Adrenal gland (tissue), 12 donors: ENCODE results near the gene DOCK10. TPM values are rescaled to one million over a fixed set of nuclear protein-coding genes. Genes with fewer than 3 reads are reported as not detected.

Experiments
- DNase-seq, 7 donors: peaks; one replicate each; pipeline ENCODE4 v3.0.0-alpha.2; 2019 to 2020
- H3K27ac ChIP-seq, 5 donors: fragments of 200-600 bp; sonication (generic) in 4 of 5; 1 replicate in 3 of 5; 2 replicates in 2 of 5; pipeline versions ENCODE4 v1.5.1 to v1.8.0; 2016 to 2020; ENCODE audit warnings: mild to moderate bottlenecking in 1 of 5
- H3K27me3 ChIP-seq: fragments of 200-600 bp; 2 replicates; pipeline ENCODE4 v1.8.0; 2021
- H3K36me3 ChIP-seq, 2 donors: fragments of 200-600 bp; replicated peaks in 1 of 2; 1 replicate in 1 of 2; 2 replicates in 1 of 2; pipeline versions ENCODE4 v1.5.1 to v1.8.0; 2018 to 2022
- H3K4me1 ChIP-seq, 2 donors: fragments of 200-600 bp; replicated peaks in 1 of 2; 1 replicate in 1 of 2; 2 replicates in 1 of 2; pipeline versions ENCODE4 v1.5.1 to v1.8.0; 2018 to 2021
- H3K4me3 ChIP-seq, 4 donors: fragments of 200-600 bp; sonication (generic) in 3 of 4; one replicate each; pipeline ENCODE4 v1.5.1; 2016 to 2018
- H3K9me3 ChIP-seq, 3 donors: fragments of 200-600 bp; sonication (generic) in 1 of 3; replicated peaks in 1 of 3; 1 replicate in 2 of 3; 2 replicates in 1 of 3; pipeline versions ENCODE4 v1.5.1 to v1.8.0; 2016 to 2021
- POLR2A ChIP-seq, 2 donors: fragments of 450-650 bp; IDR thresholded peaks; one replicate each; pipeline ENCODE4 v1.6.1; 2017; ENCODE audit warnings: antibody characterized with exemption in 2 of 2, mild to moderate bottlenecking in 2 of 2, moderate library complexity in 1 of 2
- WGBS, 4 donors: extraction: QIAGEN DNeasy Blood & Tissue Kit in 2 of 4; methylation state at CpG; one replicate each; pipeline versions ENCODE4 v1.1.5 to v1.1.7; 2013 to 2017; 5-methylcytosine and 5-hydroxymethylcytosine counted together
- intact Hi-C, 2 donors: fragments of 100-400 bp; cut with DNase I; formaldehyde crosslinking; loops; one replicate each; pipeline versions ENCODE4 v1.14.1 to v1.15.0; 2022 to 2023
- polyA plus RNA-seq, 3 donors: library from polyadenylated mRNA; stranded (reverse); fragments of 200-250 nt in 2 of 3; fragments of 350-450 nt in 1 of 3; fragmentation: Illumina TruSeq in 1 of 3; extraction: RNeasy Lipid Tissue Mini Kit (QIAGEN cat#74804) in 1 of 3; gene quantifications; one replicate each; pipeline ENCODE4 v1.2.3, GENCODE V29; 2013 to 2014
- total RNA-seq, 9 donors: library from RNA; depleted of rRNA in 4 of 9; stranded (reverse); fragments of >200 nt in 4 of 9; fragments of 120-200 nt in 1 of 9; fragmentation: NEBNext Ultra II Directional in 1 of 9; extraction: Animal tissue kit (Norgen Biotek cat#: 25700) in 1 of 9; gene quantifications; one replicate each; pipeline versions ENCODE4 v1.1.0 to v1.2.4, GENCODE V29; 2013 to 2023
- TF ChIP-seq, protein P1 (sequence below), 6 experiments: fragments of 450-650 bp in 4 of 6; fragments of 200-600 bp in 2 of 6; sonication (generic) in 1 of 6; IDR thresholded peaks; 1 replicate in 5 of 6; 2 replicates in 1 of 6; pipeline versions ENCODE4 v1.5.1 to v1.8.0; 2016 to 2021; ENCODE audit warnings: antibody characterized with exemption in 6 of 6, mild to moderate bottlenecking in 2 of 6, moderate library complexity in 1 of 6
- donor health status: healthy with polysubstance abuse.
- donor health status: Bipolar disorder and iron deficiency.
- donor health status: DM: yes; HTN: yes; CAD: no.
- donor health status: DM: no; HTN: no; CAD: no.
- donor health status: DM: no; HTN: no; CAD: no.
- donor health status: DM: yes; HTN: yes; CAD: no.

Gene DOCK10
- total and polyA plus RNA-seq, 12 donors: 6.2 to 40.8 (median 20.0) TPM

DNA sequence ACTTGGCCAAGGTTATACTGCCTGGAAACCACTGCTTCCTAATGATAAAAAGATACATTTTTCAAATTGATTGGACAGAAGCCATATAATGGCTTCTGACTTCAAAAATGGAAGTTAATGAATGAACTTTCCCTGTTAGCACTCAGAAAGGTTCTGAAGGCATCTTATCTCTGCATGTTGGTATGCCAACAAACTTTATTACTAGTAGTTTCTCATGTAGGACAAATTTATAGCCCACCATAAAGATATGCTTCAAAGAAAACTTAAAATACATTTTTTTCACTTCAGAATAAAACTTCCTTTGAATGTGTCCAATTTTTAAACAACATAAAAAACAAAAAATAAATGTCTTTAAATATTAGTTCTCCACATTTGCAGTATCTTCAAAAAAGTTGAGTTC, 10.0 kb downstream of the DOCK10 start:
- Histone ChIP-seq H3K4me3 (no peak overlapping the region), H3K9me3 (no peaks in the 10 kb centered on the region), H3K27ac (no peak overlapping the region), H3K36me3 (no peaks in the 10 kb centered on the region), H3K4me1 (peaks cover 11 to 12% of the 10 kb centered on the region in 2 donors), H3K27me3 (no peaks in the 10 kb centered on the region)
- intact Hi-C loops: no loop called here
- no peak for DNase-seq
- TF ChIP-seq POLR2A (IDR thresholded peaks at IDR 0.05): no peak
- TF ChIP-seq, protein P1, sequence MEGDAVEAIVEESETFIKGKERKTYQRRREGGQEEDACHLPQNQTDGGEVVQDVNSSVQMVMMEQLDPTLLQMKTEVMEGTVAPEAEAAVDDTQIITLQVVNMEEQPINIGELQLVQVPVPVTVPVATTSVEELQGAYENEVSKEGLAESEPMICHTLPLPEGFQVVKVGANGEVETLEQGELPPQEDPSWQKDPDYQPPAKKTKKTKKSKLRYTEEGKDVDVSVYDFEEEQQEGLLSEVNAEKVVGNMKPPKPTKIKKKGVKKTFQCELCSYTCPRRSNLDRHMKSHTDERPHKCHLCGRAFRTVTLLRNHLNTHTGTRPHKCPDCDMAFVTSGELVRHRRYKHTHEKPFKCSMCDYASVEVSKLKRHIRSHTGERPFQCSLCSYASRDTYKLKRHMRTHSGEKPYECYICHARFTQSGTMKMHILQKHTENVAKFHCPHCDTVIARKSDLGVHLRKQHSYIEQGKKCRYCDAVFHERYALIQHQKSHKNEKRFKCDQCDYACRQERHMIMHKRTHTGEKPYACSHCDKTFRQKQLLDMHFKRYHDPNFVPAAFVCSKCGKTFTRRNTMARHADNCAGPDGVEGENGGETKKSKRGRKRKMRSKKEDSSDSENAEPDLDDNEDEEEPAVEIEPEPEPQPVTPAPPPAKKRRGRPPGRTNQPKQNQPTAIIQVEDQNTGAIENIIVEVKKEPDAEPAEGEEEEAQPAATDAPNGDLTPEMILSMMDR (IDR thresholded peaks at IDR 0.05): no peak

DNA sequence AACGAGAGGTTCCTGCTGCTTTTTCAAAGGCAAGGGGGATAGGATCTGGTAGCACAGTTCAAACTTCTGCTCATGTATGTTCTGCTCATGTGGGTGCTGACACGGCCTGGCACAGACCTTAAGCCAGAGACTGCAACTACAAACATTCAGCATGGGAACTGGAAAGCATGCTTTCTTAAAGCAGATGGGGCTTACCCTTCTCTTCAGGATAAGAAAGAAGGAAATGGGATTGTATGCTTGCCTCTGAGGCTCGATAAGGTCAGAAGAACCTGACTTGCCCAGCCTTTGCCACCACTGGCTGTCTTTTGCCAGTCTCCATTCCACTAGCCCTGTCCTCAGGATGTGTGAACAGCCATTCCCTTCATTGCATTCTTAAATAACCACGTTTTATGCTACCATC, 10.7 kb downstream of the DOCK10 start:
- H3K4me1 ChIP-seq: peaks cover 9 to 10% of the 10 kb centered on the region in 2 donors
- no peak for TF ChIP-seq POLR2A (IDR thresholded peaks at IDR 0.05)
- TF ChIP-seq, protein P1 (IDR thresholded peaks at IDR 0.05): no peak
- WGBS, 4 donors: 78 to 90% (median 86%) methylated on average over 4 of the region's 4 CpGs
- DNase-seq: no peak
- no peaks in the 10 kb centered on the region for H3K36me3 ChIP-seq
- H3K27me3 ChIP-seq: no peaks in the 10 kb centered on the region
- no peak overlapping the region for H3K4me3 ChIP-seq
- intact Hi-C loops: no loop called here
- H3K27ac ChIP-seq: no peak overlapping the region
- no peaks in the 10 kb centered on the region for H3K9me3 ChIP-seq

DNA sequence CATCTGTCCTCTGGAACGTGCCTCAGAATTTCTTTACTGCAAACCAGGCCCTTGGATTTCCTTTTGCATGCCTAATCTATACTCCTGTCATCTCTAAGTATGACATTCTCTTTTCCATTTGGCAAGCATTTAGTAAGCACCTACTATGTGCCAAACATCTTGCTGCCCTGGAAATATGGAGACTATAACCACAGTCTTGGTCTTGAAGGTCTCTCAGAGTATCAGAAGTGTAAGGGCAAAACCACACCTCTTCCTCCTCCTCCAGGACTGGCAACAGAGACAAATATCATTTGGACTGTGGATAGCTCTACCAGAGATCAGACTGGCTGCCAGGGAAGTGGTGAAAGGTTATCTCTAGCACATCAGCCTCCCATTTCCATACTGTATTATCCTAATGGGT, 11.4 kb downstream of the DOCK10 start:
- intact Hi-C loops: no loop called here
- Histone ChIP-seq H3K4me1 (peaks cover 14 to 15% of the 10 kb centered on the region in 2 donors), H3K9me3 (no peaks in the 10 kb centered on the region), H3K27ac (no peak overlapping the region), H3K4me3 (no peak overlapping the region), H3K27me3 (no peaks in the 10 kb centered on the region), H3K36me3 (no peaks in the 10 kb centered on the region)
- TF ChIP-seq, protein P1 (IDR thresholded peaks at IDR 0.05): no peak
- no peak for TF ChIP-seq POLR2A (IDR thresholded peaks at IDR 0.05)
- no peak for DNase-seq
- WGBS, 4 donors: 93 to 97% (median 94%) methylated on average over 1 of the region's 1 CpG

DNA sequence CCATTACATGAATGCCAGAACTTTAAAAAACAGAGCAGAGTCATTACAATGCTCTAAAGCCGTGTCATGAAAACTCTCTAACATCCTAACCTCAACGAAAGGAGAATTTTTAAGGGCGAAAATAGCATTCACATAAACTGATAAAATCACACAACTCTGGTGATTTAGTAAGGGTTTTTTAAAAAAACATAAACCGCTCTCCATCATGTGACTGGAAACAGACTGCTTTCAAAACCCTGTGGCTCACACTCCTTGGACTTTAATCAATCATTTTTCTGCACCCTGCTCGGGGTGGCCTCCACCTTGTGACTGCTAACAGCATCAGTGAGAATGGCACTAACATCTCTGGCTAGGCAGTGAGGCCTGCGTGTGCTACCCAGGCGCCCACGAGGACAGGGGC, 12.1 kb downstream of the DOCK10 start:
- TF ChIP-seq, protein P1 (IDR thresholded peaks at IDR 0.05): no peak
- TF ChIP-seq POLR2A (IDR thresholded peaks at IDR 0.05): no peak
- no peak overlapping the region for H3K27ac ChIP-seq
- H3K27me3 ChIP-seq: no peaks in the 10 kb centered on the region
- 71 to 81% (median 75%) methylated on average over 8 of the region's 8 CpGs for WGBS, 4 donors
- intact Hi-C loops: no loop called here
- no peak for DNase-seq
- H3K4me1 ChIP-seq: peaks cover 16 to 17% of the 10 kb centered on the region in 2 donors
- H3K36me3 ChIP-seq: no peaks in the 10 kb centered on the region
- no peaks in the 10 kb centered on the region for H3K9me3 ChIP-seq
- H3K4me3 ChIP-seq: no peak overlapping the region
